GM10248 (cell line): ENCODE results near the gene NTM.

Experiments
- CTCF ChIA-PET: fragments of 300-600 bp; sonication (Branson Sonifier 250); formaldehyde crosslinking; extraction: SDS; loops from one replicate; lab custom pipeline; 2021; ENCODE audit warnings: antibody characterized with exemption; lab: Yijun Ruan, JAX
- POLR2A ChIA-PET: fragments of 350-650 bp; sonication (Branson Sonifier 250); formaldehyde crosslinking; extraction: SDS; loops from one replicate; lab custom pipeline; 2020; ENCODE audit warnings: antibody characterized with exemption; lab: Yijun Ruan, JAX
- DNase-seq: peaks from one replicate; pipeline ENCODE4 v3.0.0; 2012; ENCODE audit errors: extremely low spot score
- CTCF ChIP-seq: IDR thresholded peaks from 2 replicates; pipeline ENCODE4 v1.5.1; 2012; ENCODE audit warnings: mild to moderate bottlenecking, low read depth; ENCODE audit errors: extremely low read depth, missing control alignments, control extremely low read depth

The NTM gene

DNA sequence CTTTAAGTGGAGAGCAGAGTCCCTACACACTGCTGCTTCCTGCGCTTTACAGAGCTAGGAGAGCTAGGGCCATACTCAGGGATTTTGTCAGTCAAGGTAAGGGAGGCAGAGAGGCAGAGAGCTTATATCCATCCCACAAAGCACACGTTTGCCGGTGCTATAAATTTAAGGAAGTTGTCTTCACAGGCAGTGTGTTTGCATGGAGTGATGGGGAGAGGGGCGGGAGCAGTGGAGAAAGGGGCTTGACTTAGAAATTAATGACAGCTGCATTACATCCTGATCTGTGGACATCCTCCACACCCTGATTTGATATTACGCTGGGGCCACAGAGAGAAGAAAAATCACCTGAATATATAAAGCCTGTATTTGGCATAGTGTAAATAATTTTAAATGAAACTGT, 84.1 kb downstream of the NTM start:
- DNase-seq, result no peak
- no peak for TF ChIP-seq CTCF
- CTCF ChIA-PET, result interaction anchor here (0.8 kb wide), 1 partner anchor 9 kb away, joined by 3 read pairs; no protein-coding TSS in a partner anchor
- POLR2A ChIA-PET, result no interaction called here

DNA sequence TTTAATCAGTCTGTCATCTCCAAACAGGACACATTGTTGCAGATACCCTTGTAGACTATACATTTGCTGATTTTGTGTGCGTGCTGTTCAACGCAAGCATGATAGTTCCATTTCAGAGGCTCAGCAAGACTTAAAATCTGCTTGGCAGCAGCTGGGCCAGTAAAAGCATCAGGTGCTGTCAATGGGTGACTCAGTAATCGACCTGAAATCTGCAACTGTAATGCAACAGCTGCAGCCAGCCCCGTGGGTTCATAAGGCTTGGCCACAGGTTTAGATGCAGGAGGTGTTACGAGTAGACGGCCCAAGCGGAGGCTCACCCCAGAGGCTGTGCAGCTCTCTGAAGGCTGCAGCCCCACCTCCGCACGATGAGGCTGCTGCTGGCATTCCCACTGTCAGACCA, 84.6 kb downstream of the NTM start:
- POLR2A ChIA-PET, result no interaction called here

GRCh38 chr11:131455843-131456704, 85.7 kb downstream of the NTM start:
- ChIA-PET CTCF (interaction anchor here (0.9 to 1.4 kb wide), 3 partner anchors 13 to 218 kb away, joined by 3 to 6 read pairs (median 3); no protein-coding TSS in a partner anchor), POLR2A (no interaction called here)
- DNase-seq, result no peak
- TF ChIP-seq CTCF, result no peak

More for the DNA sequence above, 84.6 kb downstream of the NTM start:
- DNase-seq, result no peak
- CTCF ChIA-PET, result no interaction called here
- TF ChIP-seq CTCF, result no peak

- POLR2A ChIA-PET, result no interaction called here
- CTCF ChIA-PET, result interaction anchor here (1.4 kb wide), 1 partner anchor 12 kb away, joined by 6 read pairs; no protein-coding TSS in a partner anchor
- TF ChIP-seq CTCF, result no peak
- DNase-seq, result no peak
Observed at GRCh38 chr11:131457163-131457562, 86.7 kb downstream of the NTM start.

- ChIA-PET POLR2A (no interaction called here), CTCF (interaction anchor here (1.2 kb wide), 1 partner anchor 216 kb away, joined by 3 read pairs; no protein-coding TSS in a partner anchor)
- DNase-seq, result no peak
- TF ChIP-seq CTCF, result no peak
Observed at GRCh38 chr11:131458421-131458820, 88.0 kb downstream of the NTM start.

DNA sequence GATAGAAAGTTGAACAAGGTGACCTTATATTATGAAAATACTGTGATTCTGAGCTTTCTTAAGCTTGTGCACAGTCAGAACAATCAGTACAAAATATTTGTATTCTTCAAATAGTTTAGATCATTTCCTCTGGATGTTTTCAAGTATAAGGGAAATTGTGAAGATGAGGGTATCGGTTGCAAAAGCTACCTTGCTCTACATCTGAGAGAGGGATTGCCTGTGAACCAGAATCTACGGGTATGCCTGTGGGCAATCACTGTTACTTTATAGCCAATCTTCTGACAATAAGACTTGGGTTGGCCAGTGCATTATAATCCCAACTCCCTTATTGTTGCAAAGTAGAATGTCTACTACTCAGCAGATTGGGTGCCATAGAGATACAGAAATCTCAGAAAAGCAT, 90.5 kb downstream of the NTM start:
- POLR2A ChIA-PET, result no interaction called here
- no peak for TF ChIP-seq CTCF
- no peak for DNase-seq
- CTCF ChIA-PET, result interaction anchor here (1.5 kb wide), 1 partner anchor 10 kb away, joined by 4 read pairs; no protein-coding TSS in a partner anchor
